GM19035 (cell line): ENCODE data around the gene BCAR1.
"Not testable (repeated sequence)": the region's sequence is repeated elsewhere in the genome, so short reads cannot be mapped to it uniquely, and the experiment has no call there.

Source experiments
- ATAC-seq: cut with Tn5 transposase; IDR thresholded peaks from one replicate; pipeline ENCODE4 v1.9.1; 2021; ENCODE audit not compliant: unreplicated experiment

The BCAR1 gene, protein sequence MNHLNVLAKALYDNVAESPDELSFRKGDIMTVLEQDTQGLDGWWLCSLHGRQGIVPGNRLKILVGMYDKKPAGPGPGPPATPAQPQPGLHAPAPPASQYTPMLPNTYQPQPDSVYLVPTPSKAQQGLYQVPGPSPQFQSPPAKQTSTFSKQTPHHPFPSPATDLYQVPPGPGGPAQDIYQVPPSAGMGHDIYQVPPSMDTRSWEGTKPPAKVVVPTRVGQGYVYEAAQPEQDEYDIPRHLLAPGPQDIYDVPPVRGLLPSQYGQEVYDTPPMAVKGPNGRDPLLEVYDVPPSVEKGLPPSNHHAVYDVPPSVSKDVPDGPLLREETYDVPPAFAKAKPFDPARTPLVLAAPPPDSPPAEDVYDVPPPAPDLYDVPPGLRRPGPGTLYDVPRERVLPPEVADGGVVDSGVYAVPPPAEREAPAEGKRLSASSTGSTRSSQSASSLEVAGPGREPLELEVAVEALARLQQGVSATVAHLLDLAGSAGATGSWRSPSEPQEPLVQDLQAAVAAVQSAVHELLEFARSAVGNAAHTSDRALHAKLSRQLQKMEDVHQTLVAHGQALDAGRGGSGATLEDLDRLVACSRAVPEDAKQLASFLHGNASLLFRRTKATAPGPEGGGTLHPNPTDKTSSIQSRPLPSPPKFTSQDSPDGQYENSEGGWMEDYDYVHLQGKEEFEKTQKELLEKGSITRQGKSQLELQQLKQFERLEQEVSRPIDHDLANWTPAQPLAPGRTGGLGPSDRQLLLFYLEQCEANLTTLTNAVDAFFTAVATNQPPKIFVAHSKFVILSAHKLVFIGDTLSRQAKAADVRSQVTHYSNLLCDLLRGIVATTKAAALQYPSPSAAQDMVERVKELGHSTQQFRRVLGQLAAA

DNA sequence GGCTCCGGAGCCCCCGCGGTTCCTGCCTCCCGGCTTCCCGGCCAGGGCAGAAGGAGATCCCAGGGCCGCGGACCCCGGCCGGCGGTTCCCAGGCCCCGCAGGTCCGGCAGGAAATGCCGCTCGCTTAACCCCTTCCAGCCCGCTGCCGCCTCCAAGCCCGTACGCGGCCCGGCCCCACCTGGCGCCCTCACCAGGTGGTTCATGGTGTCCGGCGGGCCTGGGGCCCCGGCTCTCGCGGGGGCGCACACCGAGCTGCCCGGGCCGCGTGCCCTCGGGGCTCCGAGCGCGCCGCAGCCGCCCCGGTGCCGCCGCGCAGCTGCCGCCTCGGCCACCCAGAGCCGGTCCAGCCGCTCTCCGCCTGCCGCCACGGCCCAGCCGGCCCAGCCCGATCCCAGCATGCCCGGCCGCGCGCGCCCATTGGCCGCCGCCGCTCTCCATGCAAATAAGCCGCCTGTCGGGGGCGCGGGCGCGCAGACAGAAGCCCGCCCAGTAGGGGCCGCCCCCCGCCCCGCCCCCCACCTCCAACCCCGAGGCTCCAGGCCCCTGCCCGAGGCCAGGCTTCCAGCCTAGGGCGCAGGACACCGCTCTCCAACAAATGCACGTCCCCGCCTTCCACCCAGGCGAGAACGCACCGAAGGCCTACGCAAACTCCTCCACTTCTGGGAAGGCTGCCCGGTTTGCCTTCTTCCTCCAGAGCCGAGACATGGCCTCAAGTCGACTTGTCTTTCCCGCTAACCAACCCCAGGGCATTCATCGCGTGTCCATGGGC is at the start of gene BCAR1:
Gene BCAR1 (minus strand): TSS at position 345 of the 769 bp plus-strand sequence. CDS start 142 bp downstream, at position 203.
- ATAC-seq: peak; percentile 75

- no peak for ATAC-seq
Measured at GRCh38 chr16:75298267-75298666, 46.8 kb upstream of the BCAR1 start.

- no peak for ATAC-seq
Measured at GRCh38 chr16:75296606-75297005, 45.2 kb upstream of the BCAR1 start.

- ATAC-seq: no peak
Measured at GRCh38 chr16:75294773-75295459, 43.5 kb upstream of the BCAR1 start.

- ATAC-seq: no peak
Measured at GRCh38 chr16:75293772-75294171, 42.3 kb upstream of the BCAR1 start.

- ATAC-seq: no peak
Measured at GRCh38 chr16:75293173-75293572, 41.7 kb upstream of the BCAR1 start.

GRCh38 chr16:75292691-75293090 is 41.3 kb upstream of the BCAR1 start:
- no peak for ATAC-seq

- no peak for ATAC-seq
Measured at GRCh38 chr16:75289189-75289588, 37.8 kb upstream of the BCAR1 start.

DNA sequence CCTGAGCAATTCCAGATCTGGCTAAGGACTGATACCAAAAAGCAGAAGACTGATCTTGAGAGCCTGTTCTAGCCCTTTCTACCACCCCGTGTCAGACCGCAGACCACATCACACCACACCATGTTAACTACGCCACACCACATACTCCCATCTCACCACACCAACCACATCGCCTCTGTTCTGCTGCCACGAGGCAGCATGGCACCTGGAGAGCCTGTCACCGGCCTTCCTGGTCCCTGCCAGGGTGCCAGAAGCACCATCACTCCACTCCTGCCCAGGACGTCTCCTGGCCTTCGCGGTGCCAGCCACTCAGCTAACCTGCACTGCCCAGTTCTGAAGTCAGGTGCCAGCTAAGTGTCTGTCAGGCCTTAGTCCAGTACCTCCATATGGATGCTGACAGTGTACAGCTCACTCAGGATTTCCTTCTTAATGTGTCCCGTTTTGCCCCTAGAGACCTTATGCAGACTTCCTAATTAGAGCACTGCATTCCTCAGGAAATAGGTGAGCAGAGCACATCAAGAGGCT is 37.2 kb upstream of the BCAR1 start:
- no peak for ATAC-seq

- no peak for ATAC-seq
Measured at GRCh38 chr16:75288181-75288580, 36.8 kb upstream of the BCAR1 start.

DNA sequence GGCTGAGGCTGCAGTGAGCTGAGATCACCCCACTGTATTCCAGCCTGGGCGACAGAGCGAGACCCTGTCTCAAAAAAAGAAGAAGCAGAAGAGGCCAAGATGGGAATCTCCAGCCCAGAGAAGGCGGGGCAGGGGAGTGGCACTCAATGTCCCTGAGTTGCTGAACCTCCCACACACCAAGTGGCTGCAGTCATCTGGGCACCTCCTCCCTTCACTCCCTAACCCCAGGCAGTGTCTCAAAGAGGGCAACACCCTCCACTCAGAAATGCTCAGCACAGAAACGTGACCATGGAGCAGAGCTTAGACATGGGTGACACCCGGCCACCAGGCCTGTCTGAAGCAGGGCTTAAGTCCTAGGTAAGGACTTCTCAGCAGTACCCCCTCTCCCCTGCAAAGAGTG is 36.3 kb upstream of the BCAR1 start:
- no peak for ATAC-seq

DNA sequence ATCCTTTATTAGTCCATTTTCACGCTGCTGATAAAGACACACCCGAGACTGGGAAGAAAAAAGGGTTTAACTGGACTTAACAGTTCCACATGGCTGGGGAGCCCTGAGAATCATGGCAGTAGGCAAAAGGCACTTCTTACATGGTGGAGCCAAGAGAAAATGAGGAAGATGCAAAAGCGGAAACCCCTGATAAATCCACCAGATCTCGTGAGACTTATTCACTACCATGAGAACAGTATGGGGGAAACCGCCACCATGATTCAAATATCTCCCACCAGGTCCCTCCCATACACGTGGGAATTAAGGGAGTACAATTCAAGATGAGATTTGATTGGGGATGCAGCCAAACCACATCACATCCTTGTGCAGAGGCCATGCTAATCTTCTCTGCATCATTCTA is 35.0 kb upstream of the BCAR1 start:
- no peak for ATAC-seq

DNA sequence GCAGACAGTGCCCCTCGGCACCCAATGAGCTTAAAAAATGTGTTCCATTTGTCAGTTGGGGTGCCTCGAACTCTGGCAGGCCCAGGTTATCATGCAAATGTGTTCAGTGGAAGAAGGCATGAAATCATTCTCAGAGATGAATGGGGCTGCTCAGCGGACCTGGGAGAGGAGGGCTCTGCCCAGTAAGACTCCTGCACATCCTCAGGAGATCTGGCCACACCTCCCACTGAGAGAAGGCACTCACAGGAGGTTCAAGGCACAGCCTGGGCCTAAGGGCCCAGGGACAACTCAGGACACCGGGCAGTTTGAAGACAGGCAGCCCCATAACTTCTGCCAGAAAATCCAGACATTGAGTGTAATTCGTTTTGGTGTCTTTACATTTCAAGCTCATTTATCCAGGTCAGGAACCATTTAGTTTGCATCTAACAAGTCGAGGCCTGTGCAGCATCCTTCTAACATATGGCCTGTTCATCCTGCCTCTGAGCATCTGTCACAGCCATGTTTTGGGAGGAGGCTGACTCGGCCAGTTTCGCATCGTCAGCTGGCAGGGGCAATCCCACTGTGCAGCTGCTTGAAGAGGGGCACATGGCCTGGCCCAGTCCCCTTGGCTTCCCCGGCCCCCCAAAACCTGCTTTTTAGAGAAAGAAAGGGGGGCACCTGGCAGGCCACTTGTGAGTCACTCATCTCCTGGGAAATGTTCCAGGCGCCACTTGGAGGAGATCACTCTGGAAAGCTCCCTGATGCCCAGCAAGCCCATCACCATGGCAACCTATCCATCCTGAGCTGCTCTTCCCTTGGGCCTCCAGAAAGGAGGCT is 31.2 kb upstream of the BCAR1 start:
- no peak for ATAC-seq

DNA sequence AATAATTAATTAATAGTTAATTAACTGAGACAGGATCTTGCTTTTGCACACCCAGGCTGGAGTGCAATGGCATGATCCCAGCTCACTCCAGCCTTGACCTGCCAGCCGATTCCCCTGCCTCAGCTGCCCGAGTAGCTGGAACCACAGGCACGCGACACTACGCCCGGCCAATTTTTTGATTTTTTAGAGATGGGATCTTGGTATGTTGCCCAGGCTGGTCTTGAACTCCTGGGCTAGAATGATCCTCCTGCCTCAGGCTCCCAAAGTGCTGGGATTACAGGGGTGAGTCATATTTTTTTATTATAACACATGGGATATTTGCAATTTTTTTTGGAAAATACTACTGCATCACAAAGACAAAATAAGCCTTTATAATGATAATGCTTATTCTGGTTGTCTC is 30.4 kb upstream of the BCAR1 start:
- ATAC-seq: no peak

GRCh38 chr16:75281009-75281408 is 29.6 kb upstream of the BCAR1 start:
- not testable (repeated sequence) for ATAC-seq

DNA sequence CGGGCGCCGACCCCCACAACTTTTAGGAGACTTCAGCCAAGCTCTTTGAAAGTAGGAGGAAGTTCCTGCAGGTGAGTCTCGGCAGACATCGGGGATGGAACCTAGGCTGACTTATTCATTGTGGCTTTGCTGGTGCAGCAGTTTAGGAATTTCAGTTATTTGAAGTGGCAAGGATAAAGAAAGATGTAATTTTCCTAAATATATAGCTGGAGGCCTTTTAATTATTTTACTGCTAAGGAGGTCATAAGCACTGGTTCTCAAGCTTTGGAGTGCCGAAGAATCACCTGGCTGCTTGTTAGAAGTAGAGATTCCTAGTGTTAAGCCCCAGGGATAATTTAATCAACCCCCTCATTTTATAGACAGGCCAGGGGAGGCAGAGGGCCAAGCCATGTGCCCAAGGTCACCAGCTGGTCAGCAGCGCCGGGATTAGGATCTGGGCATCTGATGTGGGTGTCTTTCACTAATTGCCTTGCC is 28.9 kb upstream of the BCAR1 start:
- ATAC-seq: no peak

DNA sequence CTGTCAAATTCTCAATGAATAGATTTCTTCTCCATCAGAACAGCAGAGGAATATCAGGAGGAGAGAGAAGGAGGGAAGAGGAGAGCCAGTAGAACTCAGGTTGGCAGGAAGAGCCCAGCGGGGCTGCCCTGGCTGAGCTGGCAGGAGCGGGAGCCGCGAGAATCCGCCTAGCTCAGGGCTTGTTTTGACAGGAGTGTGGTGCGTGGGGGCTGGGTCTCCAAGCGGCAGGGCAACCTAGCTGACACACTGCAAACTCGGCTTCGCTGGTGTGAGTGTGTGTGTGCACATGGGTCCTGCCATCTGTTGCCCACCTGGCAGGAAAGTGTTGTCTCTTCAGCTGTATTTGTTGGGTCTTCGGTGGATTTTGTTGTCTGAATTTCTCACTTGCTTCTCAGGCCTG is 27.9 kb upstream of the BCAR1 start:
- ATAC-seq: no peak

DNA sequence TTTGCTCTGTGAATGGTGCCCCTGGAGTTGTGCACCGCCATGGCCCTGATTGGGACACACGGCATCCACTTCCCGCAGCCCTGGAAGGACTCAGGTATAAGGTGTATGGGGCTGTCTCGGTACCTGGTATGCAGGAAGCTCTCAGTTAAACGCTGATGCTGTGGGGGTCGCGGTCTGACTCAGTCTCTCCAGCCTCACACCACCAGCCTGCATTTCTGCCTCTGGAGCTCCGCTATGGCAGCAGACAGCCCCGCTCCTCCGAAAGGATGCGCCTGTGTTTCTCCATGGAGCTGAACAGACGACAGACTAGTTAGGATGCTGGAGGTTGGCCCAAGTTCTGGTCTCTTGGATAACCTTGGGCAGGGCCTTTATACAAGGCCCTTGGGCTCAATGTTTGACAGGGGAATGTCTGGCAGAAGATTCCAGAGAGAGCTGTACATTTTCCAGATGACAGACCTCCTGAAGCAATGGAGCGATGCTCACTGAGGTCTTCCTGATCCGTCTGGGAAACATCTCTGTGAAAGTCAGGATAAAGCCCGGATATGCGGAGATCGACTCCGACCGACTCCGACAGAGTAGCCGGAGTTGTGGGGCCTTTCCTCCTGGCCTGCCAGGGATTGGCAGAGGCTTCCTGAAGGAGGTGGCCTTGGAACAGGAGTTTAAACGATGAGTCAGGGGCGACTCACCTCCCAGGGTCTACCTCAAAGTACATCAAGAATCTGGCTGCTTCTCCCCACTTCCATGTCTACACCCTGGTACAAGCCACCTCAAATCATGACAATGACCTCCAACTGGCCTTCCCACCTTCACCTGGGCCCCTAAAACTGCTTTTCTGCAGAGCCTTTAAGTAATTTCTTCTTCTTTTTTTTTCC is 21.9 kb upstream of the BCAR1 start:
- ATAC-seq: no peak

DNA sequence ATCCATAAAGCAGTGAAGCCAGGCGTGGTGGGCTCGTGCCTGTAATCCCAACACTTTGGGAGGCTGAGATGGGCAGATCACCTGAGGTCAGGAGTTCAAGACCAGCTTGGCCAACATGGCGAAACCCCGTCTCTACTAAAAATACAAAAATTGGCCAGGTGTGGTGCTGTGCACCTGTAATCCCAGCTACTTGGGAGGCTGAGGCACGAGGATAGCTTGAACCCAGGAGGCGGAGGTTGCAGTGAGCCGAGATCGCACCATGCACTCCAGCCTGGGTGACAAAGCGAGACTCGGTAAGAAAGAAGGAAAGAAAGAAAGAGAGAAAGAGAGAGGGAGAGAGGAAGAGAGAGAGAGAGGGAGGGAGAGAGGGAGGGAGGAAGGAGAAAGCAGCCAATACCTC is 21.2 kb upstream of the BCAR1 start:
- ATAC-seq: not testable (repeated sequence)
